ENCODE results near the gene RAB14.

RAB14 gene

GRCh38 chr9:121178676-121179372 lies 22.8 kb downstream of the RAB14 start:
- no peak overlapping the region for H3K27ac ChIP-seq
- DNase-seq (ENCODE audit: low spot score) = no peak
- no peak for TF ChIP-seq CTCF (conservative IDR thresholded peaks at IDR 0.05; ENCODE audit: low read depth)
- CTCF ChIA-PET = no interaction called here
- POLR2A ChIA-PET (ENCODE audit: low non-redundant PET) = no interaction called here

- POLR2A ChIA-PET (ENCODE audit: low non-redundant PET) = no interaction called here
- no peak for DNase-seq (ENCODE audit: low spot score)
- TF ChIP-seq CTCF (conservative IDR thresholded peaks at IDR 0.05; ENCODE audit: low read depth) = no peak
- H3K27ac ChIP-seq = no peak overlapping the region
- CTCF ChIA-PET = interaction anchor here (1.2 kb wide), 1 partner anchor 13 kb away, joined by 3 read pairs; no protein-coding TSS in a partner anchor
Measured at GRCh38 chr9:121173501-121173900, 28.2 kb downstream of the RAB14 start.

- POLR2A ChIA-PET (ENCODE audit: low non-redundant PET) = no interaction called here
- CTCF ChIA-PET = interaction anchor here (0.7 to 1.2 kb wide), 2 partner anchors 13 to 17 kb away, joined by 3 read pairs; no protein-coding TSS in a partner anchor
- no peak overlapping the region for H3K27ac ChIP-seq
- no peak for DNase-seq (ENCODE audit: low spot score)
- TF ChIP-seq CTCF (conservative IDR thresholded peaks at IDR 0.05; ENCODE audit: low read depth) = no peak
Measured at GRCh38 chr9:121172726-121173487, 28.8 kb downstream of the RAB14 start.

- ChIA-PET CTCF (no interaction called here), POLR2A (ENCODE audit: low non-redundant PET) (interaction anchor here (0.6 kb wide), 1 partner anchor 236 kb away, joined by 3 read pairs; no protein-coding TSS in a partner anchor)
- H3K27ac ChIP-seq = no peak overlapping the region
- DNase-seq (ENCODE audit: low spot score) = no peak
- TF ChIP-seq CTCF (conservative IDR thresholded peaks at IDR 0.05; ENCODE audit: low read depth) = no peak
Measured at GRCh38 chr9:121171236-121171635, 30.4 kb downstream of the RAB14 start.

GRCh38 chr9:121169094-121169601 lies 32.5 kb downstream of the RAB14 start:
- DNase-seq (ENCODE audit: low spot score) = peak; percentile 14
- ChIA-PET CTCF (interaction anchor here (0.6 to 2.0 kb wide), 7 partner anchors 11 to 384 kb away, joined by 3 to 6 read pairs (median 3); no protein-coding TSS in a partner anchor), POLR2A (ENCODE audit: low non-redundant PET) (no interaction called here)
- 0 out of 2 replicates have a peak overlapping the region, but pooled peaks have one; percentile 7 for H3K27ac ChIP-seq
- peak; percentile 44 for TF ChIP-seq CTCF (conservative IDR thresholded peaks at IDR 0.05; ENCODE audit: low read depth)

- ChIA-PET CTCF (no interaction called here), POLR2A (ENCODE audit: low non-redundant PET) (no interaction called here)
- TF ChIP-seq CTCF (conservative IDR thresholded peaks at IDR 0.05; ENCODE audit: low read depth) = no peak
- no peak for DNase-seq (ENCODE audit: low spot score)
- H3K27ac ChIP-seq = no peak overlapping the region
Measured at GRCh38 chr9:121168052-121168451, 33.6 kb downstream of the RAB14 start.
